GM18499 (cell line): ENCODE measurements around the gene DNPEP.

Source experiments
- ATAC-seq: cut with Tn5 transposase; IDR thresholded peaks from one replicate; pipeline ENCODE4 v1.9.1; 2021; ENCODE audit warnings: moderate number of reproducible peaks; ENCODE audit not compliant: insufficient read depth, unreplicated experiment

The DNPEP gene

DNA sequence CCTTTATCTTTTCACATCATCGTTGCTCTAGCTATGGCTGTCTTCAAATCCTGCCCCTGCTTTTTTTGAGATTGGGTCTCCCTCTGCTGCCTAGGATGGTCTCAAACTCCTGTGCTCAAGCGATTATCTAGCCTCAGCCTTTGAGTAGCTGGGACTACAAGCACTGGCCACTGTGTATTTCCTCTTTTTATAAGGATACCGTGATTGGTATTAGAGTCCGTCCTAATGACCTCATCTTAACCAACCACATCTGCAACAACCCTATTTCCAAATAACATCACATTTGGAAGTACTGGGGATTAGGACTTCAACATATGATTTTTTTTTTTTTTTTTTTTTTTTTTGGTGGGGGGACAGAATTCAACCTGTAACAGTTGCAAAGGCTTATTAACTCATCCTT, 64.3 kb downstream of the DNPEP start:
- no peak for ATAC-seq
